ENCODE measurements around the gene CTNNBIP1. TPM values are rescaled to one million over a fixed set of nuclear protein-coding genes. Genes with fewer than 3 reads are reported as not detected.
A peak's percentile ranks its signal among the peaks of the same experiment; 100 is the strongest.

The CTNNBIP1 gene
- total RNA-seq, 1 experiment from 2014 or later = 14.6 TPM

DNA sequence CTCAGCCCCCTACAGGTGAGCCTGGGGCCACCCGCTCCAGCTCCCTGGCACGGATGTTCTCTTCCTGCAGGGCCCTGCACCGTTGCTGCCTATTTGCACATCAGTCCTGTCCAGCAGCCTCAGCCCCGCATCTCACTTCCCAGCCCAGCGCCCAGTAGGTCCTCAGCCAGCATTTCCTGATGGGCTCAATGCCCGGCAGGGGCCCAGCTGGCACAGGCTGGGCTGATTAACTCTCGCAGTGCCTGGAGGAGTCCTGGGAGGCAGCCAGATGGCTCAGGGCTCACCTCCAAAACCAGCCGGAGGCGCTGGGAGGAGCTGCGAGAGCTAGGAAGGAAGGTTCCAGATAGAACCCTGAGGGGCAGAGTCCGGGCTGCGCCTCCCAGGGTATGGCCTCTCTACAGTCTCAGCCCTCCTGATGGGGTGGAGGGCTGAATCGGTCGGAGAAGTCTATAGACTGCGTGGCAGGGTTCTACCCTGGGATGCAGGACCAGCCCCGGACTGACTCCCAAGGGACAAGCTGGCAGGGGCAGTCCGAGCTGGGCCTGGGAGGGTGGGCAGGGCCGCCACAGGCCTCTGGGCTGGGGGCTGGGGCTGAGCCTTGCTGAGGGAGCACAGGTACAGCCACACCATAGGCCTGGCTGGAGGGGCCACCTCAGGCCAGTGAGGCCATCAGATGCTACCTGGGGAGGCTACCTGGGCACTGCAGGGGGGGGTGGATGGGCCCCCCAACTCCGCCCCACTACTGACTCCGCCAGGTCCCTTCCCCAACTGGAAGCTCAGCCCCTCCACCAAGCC is 67.1 kb downstream of the CTNNBIP1 start:
- Histone ChIP-seq H3K4me3 (ENCODE audit: low read depth, low read length, poor library complexity, severe bottlenecking) (no peak overlapping the region), H3K27ac (ENCODE audit: low read depth, low read length, poor library complexity, severe bottlenecking) (no peak overlapping the region), H3K4me1 (ENCODE audit: insufficient read depth, low read length, poor library complexity, severe bottlenecking) (peaks cover 35% of the 10 kb centered on the region), H3K27me3 (replicated peaks; ENCODE audit: insufficient read depth, low read depth, low read length, poor library complexity) (no peaks in the 10 kb centered on the region), H3K36me3 (ENCODE audit: insufficient read depth, low read length, poor library complexity, severe bottlenecking) (no peaks in the 10 kb centered on the region), H3K9me3 (ENCODE audit: low read depth, low read length, poor library complexity, severe bottlenecking) (no peaks in the 10 kb centered on the region)
- POLR2A ChIA-PET (ENCODE audit: low non-redundant PET) = interaction anchor here (0.6 kb wide), 1 partner anchor 316 kb away, joined by 3 read pairs; no protein-coding TSS in a partner anchor
- intact Hi-C loops (cut with micrococcal nuclease; ENCODE audit: unreplicated experiment) = no loop called here
- BruUV-seq (replicated peaks) = no TSS peak
- peak; percentile 73 for DNase-seq (ENCODE audit: low spot score)
- TF ChIP-seq EZH2 (IDR thresholded peaks at IDR 0.05; ENCODE audit: borderline replicate concordance, low read depth, low read length, poor library complexity, severe bottlenecking) = no peak
- TF ChIP-seq, protein P1, sequence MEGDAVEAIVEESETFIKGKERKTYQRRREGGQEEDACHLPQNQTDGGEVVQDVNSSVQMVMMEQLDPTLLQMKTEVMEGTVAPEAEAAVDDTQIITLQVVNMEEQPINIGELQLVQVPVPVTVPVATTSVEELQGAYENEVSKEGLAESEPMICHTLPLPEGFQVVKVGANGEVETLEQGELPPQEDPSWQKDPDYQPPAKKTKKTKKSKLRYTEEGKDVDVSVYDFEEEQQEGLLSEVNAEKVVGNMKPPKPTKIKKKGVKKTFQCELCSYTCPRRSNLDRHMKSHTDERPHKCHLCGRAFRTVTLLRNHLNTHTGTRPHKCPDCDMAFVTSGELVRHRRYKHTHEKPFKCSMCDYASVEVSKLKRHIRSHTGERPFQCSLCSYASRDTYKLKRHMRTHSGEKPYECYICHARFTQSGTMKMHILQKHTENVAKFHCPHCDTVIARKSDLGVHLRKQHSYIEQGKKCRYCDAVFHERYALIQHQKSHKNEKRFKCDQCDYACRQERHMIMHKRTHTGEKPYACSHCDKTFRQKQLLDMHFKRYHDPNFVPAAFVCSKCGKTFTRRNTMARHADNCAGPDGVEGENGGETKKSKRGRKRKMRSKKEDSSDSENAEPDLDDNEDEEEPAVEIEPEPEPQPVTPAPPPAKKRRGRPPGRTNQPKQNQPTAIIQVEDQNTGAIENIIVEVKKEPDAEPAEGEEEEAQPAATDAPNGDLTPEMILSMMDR (conservative IDR thresholded peaks at IDR 0.05; ENCODE audit: low read depth, low read length) = peak; percentile 21; the same call in 1 of the 2 replicates
- CTCF ChIA-PET = no interaction called here

DNA sequence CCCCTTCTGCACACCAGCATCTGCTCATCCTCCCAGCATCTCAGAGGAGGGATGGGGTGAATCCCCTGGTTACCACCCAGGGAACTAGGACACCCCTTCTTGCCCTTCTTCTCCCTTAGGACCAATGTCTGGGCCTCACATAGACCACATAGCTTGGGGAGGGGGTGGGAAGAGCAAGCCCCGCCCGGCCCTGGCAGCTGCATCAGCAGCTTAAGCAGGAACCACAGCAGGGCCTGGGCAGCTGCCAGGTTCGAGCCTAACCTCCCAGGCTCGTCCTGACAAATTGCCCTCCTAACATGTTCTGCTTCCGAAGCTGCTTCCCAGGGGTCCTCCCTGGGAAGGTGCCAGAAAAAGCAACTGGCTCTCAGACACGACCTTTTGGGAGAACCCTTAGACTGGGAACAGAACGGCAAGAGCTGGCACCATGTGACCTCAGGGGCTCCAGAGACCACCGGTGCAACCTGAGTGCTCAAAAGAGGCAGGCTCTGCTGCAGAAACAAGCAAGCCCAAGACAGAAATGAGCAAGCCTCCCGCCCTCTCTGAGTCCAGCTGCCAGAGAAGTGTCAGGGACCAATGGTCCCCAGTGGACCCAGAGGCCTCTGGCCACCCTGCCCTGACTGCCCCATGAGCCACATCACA is 67.9 kb downstream of the CTNNBIP1 start:
- no peaks in the 10 kb centered on the region for H3K36me3 ChIP-seq (ENCODE audit: insufficient read depth, low read length, poor library complexity, severe bottlenecking)

DNA sequence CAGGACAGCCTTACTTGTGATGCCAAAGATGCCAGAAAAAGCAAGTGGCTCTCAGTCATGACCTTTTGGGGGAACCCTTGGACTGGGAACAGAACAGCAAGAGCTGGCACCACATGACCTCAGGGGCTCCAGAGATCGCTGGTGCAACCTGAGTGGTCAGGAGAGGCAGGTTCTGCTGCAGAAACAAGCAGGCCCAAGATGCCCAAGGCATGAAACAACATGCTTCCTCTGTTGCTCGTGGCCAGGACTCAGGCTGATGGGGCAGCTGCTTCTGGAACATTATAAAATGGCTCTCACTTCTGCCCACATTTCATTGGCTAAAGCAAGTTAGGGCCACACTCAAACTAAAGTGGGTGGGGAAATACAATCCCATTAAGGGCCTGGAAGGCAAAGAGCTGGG is 68.6 kb downstream of the CTNNBIP1 start:
- H3K36me3 ChIP-seq (ENCODE audit: insufficient read depth, low read length, poor library complexity, severe bottlenecking) = no peaks in the 10 kb centered on the region
- peaks cover 38% of the 10 kb centered on the region for H3K4me1 ChIP-seq (ENCODE audit: insufficient read depth, low read length, poor library complexity, severe bottlenecking)
- ChIA-PET CTCF (interaction anchor here (0.5 kb wide), 1 partner anchor 12 kb away, joined by 4 read pairs; no protein-coding TSS in a partner anchor), POLR2A (ENCODE audit: low non-redundant PET) (no interaction called here)
- no peak overlapping the region for H3K27ac ChIP-seq (ENCODE audit: low read depth, low read length, poor library complexity, severe bottlenecking)
- TF ChIP-seq, protein P1 (conservative IDR thresholded peaks at IDR 0.05; ENCODE audit: low read depth, low read length) = no peak
- no peak for TF ChIP-seq EZH2 (IDR thresholded peaks at IDR 0.05; ENCODE audit: borderline replicate concordance, low read depth, low read length, poor library complexity, severe bottlenecking)
- no peaks in the 10 kb centered on the region for H3K27me3 ChIP-seq (replicated peaks; ENCODE audit: insufficient read depth, low read depth, low read length, poor library complexity)
- no peak overlapping the region for H3K4me3 ChIP-seq (ENCODE audit: low read depth, low read length, poor library complexity, severe bottlenecking)
- DNase-seq (ENCODE audit: low spot score) = no peak
- no peaks in the 10 kb centered on the region for H3K9me3 ChIP-seq (ENCODE audit: low read depth, low read length, poor library complexity, severe bottlenecking)
- intact Hi-C loops (cut with micrococcal nuclease; ENCODE audit: unreplicated experiment) = no loop called here
- no TSS peak for BruUV-seq (replicated peaks)

More for the DNA sequence above, 67.9 kb downstream of the CTNNBIP1 start:
- peak; percentile 80 for DNase-seq (ENCODE audit: low spot score)
- H3K27ac ChIP-seq (ENCODE audit: low read depth, low read length, poor library complexity, severe bottlenecking) = no peak overlapping the region
- no peaks in the 10 kb centered on the region for H3K27me3 ChIP-seq (replicated peaks; ENCODE audit: insufficient read depth, low read depth, low read length, poor library complexity)
- H3K4me3 ChIP-seq (ENCODE audit: low read depth, low read length, poor library complexity, severe bottlenecking) = no peak overlapping the region
- ChIA-PET CTCF (no interaction called here), POLR2A (ENCODE audit: low non-redundant PET) (no interaction called here)
- BruUV-seq (replicated peaks) = no TSS peak
- TF ChIP-seq, protein P1 (conservative IDR thresholded peaks at IDR 0.05; ENCODE audit: low read depth, low read length) = no peak
- no peak for TF ChIP-seq EZH2 (IDR thresholded peaks at IDR 0.05; ENCODE audit: borderline replicate concordance, low read depth, low read length, poor library complexity, severe bottlenecking)
- no peaks in the 10 kb centered on the region for H3K9me3 ChIP-seq (ENCODE audit: low read depth, low read length, poor library complexity, severe bottlenecking)
- H3K4me1 ChIP-seq (ENCODE audit: insufficient read depth, low read length, poor library complexity, severe bottlenecking) = peaks cover 35% of the 10 kb centered on the region
- intact Hi-C loops (cut with micrococcal nuclease; ENCODE audit: unreplicated experiment) = no loop called here

Data from A673 (cell line).